Parathyroid adenoma (tissue), 2 donors: ENCODE data around the gene ANKS1A.

Experiments used
- H2AFZ ChIP-seq: fragments of 300-600 bp; sonication (generic); one replicate; pipeline ENCODE4 v1.7.0; 2017; ENCODE audit warnings: antibody characterized with exemption, mild to moderate bottlenecking
- H3K27ac ChIP-seq: fragments of 300-600 bp; sonication (generic); one replicate; pipeline ENCODE4 v1.7.0; 2017
- H3K27me3 ChIP-seq: fragments of 300-600 bp; sonication (generic); one replicate; pipeline ENCODE4 v1.7.0; 2017; ENCODE audit warnings: low read length; ENCODE audit not compliant: control insufficient read depth, insufficient read depth
- H3K36me3 ChIP-seq: fragments of 300-600 bp; sonication (generic); one replicate; pipeline ENCODE4 v1.7.0; 2017; ENCODE audit warnings: low read length; ENCODE audit not compliant: control insufficient read depth, insufficient read depth
- H3K4me1 ChIP-seq: fragments of 300-600 bp; sonication (generic); one replicate; pipeline ENCODE4 v1.7.0; 2017; ENCODE audit warnings: control low read depth
- H3K4me2 ChIP-seq: fragments of 300-600 bp; sonication (generic); one replicate; pipeline ENCODE4 v1.7.0; 2017; ENCODE audit warnings: low read length
- H3K4me3 ChIP-seq: fragments of 300-600 bp; sonication (generic); one replicate; pipeline ENCODE4 v1.7.0; 2017; ENCODE audit warnings: low read depth, low read length
- H3K79me2 ChIP-seq: fragments of 300-600 bp; sonication (generic); one replicate; pipeline ENCODE4 v1.7.0; 2017; ENCODE audit warnings: control low read depth
- H3K9ac ChIP-seq: fragments of 300-600 bp; sonication (generic); one replicate; pipeline ENCODE4 v1.7.0; 2017; ENCODE audit warnings: mild to moderate bottlenecking
- H3K9me3 ChIP-seq: fragments of 300-600 bp; sonication (generic); one replicate; pipeline ENCODE4 v1.7.0; 2017; ENCODE audit warnings: low read length; ENCODE audit not compliant: control insufficient read depth
- CTCF ChIP-seq: fragments of 300-600 bp; sonication (generic); IDR thresholded peaks from one replicate; pipeline ENCODE4 v1.7.0; 2017; ENCODE audit warnings: antibody characterized with exemption, mild to moderate bottlenecking
- donor health status: primary hyperparathyroidism.

ANKS1A gene

GRCh38 chr6:34973547-34974248 is 84.6 kb downstream of the ANKS1A start:
- Histone ChIP-seq H2AFZ (no peak overlapping the region), H3K9me3 (no peaks in the 10 kb centered on the region), H3K27ac (no peak overlapping the region), H3K79me2 (no peaks in the 10 kb centered on the region), H3K4me3 (no peak overlapping the region), H3K4me2 (no peak overlapping the region), H3K9ac (no peak overlapping the region), H3K4me1 (no peaks in the 10 kb centered on the region), H3K36me3 (no peaks in the 10 kb centered on the region), H3K27me3 (no peaks in the 10 kb centered on the region)
- no peak for TF ChIP-seq CTCF

GRCh38 chr6:34974249-34974642 is 85.2 kb downstream of the ANKS1A start:
- no peak overlapping the region for H3K9ac ChIP-seq
- H3K27ac ChIP-seq = no peak overlapping the region
- no peak overlapping the region for H3K4me3 ChIP-seq
- no peaks in the 10 kb centered on the region for H3K9me3 ChIP-seq
- no peak overlapping the region for H2AFZ ChIP-seq
- no peak overlapping the region for H3K4me2 ChIP-seq
- no peak for TF ChIP-seq CTCF
- H3K27me3 ChIP-seq = no peaks in the 10 kb centered on the region
- no peaks in the 10 kb centered on the region for H3K4me1 ChIP-seq
- no peaks in the 10 kb centered on the region for H3K79me2 ChIP-seq
- H3K36me3 ChIP-seq = no peaks in the 10 kb centered on the region

- Histone ChIP-seq H3K9ac (no peak overlapping the region), H3K4me2 (no peak overlapping the region), H3K4me1 (no peaks in the 10 kb centered on the region), H3K27me3 (no peaks in the 10 kb centered on the region), H3K27ac (no peak overlapping the region), H2AFZ (no peak overlapping the region), H3K4me3 (no peak overlapping the region), H3K36me3 (no peaks in the 10 kb centered on the region), H3K9me3 (no peaks in the 10 kb centered on the region), H3K79me2 (no peaks in the 10 kb centered on the region)
- TF ChIP-seq CTCF = no peak
Observed at GRCh38 chr6:34976239-34976638, 87.2 kb downstream of the ANKS1A start.

- no peaks in the 10 kb centered on the region for H3K9me3 ChIP-seq
- no peak overlapping the region for H3K9ac ChIP-seq
- H3K79me2 ChIP-seq = no peaks in the 10 kb centered on the region
- H3K4me2 ChIP-seq = no peak overlapping the region
- H3K4me1 ChIP-seq = no peaks in the 10 kb centered on the region
- H3K27ac ChIP-seq = no peak overlapping the region
- H2AFZ ChIP-seq = no peak overlapping the region
- no peak for TF ChIP-seq CTCF
- no peaks in the 10 kb centered on the region for H3K36me3 ChIP-seq
- no peaks in the 10 kb centered on the region for H3K27me3 ChIP-seq
- H3K4me3 ChIP-seq = no peak overlapping the region
Observed at GRCh38 chr6:34979218-34979617, 90.2 kb downstream of the ANKS1A start.

GRCh38 chr6:34979994-34980393 is 90.9 kb downstream of the ANKS1A start:
- H3K9ac ChIP-seq = no peak overlapping the region
- no peaks in the 10 kb centered on the region for H3K4me1 ChIP-seq
- H3K27me3 ChIP-seq = no peaks in the 10 kb centered on the region
- no peak overlapping the region for H3K27ac ChIP-seq
- H3K9me3 ChIP-seq = no peaks in the 10 kb centered on the region
- no peak overlapping the region for H3K4me3 ChIP-seq
- H3K79me2 ChIP-seq = no peaks in the 10 kb centered on the region
- TF ChIP-seq CTCF = no peak
- no peak overlapping the region for H3K4me2 ChIP-seq
- H2AFZ ChIP-seq = no peak overlapping the region
- no peaks in the 10 kb centered on the region for H3K36me3 ChIP-seq
